Kidney capillary endothelial cell (primary cell): ENCODE measurements around the gene MARCHF4.

ENCODE experiments used
- DNase-seq: peaks from one replicate; pipeline ENCODE4 v3.0.0-alpha.2; 2018; ENCODE audit warnings: low spot score

Gene MARCHF4

GRCh38 chr2:216350214-216350791 lies 22.0 kb downstream of the MARCHF4 start:
- peak; percentile 56 for DNase-seq

DNA sequence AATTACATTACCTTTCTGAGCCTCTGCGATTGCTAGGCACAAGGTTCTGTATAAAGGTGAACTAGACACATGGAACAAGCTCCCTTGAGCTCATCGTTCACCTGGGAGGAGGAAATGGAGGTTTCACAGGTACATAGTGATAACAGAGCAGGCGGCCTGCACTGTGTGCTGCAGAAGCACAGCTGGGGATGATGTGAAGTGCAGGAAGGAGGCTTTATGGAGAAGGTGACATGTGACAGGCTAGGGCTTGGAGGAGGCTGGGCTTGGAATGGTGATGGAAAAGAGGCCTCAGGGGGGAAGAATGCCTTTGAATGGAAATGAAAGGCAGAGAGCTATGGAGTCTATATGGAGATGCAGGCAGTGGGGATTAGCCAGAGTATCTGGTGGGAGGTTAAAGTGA lies 22.9 kb downstream of the MARCHF4 start:
- DNase-seq = no peak

DNA sequence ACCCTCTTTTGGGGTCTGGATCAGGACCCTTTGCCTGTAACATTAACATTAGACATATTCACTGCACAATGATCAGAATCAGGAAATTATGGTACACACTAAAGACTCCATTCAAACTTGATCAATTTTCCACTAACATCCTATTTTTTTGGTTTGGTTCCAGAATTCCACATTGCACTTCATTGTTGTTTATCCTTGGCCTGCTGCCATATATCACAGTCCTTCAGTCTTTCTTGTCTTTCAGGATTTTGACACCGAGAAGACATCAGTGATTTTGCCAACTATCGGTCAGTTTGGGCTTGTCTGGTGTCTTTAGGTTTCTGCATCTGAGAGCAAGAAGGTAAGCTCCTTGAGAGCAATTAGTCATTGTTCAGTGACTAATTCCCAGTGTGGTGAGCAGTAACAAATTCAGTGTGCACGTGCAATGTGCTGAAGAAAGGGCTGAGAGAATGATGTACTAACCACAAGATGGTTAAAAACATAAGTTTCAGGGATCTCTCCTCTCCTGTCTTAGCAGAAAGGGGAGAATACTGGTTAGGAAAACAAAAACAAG lies 23.5 kb downstream of the MARCHF4 start:
- peak; percentile 75 for DNase-seq

DNA sequence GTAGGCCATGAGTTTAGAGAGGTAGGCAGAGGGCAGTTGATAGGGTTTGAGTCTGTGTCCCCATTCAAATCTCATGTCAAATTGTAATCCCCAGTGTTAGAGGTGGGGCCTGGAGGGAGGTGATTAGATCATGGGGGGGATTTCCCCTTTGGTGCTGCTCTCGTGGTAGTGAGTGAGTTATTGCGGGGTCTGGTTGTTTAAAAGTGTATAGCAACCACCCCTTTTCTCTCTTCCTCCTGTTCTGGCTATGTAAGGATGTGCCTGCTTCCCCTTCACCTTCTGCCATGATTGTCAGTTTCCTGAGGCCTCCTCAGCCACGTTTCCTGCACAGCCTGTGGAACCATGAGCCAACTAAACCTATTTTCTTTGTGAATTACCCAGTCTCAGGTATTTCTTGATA lies 25.5 kb downstream of the MARCHF4 start:
- DNase-seq = no peak

DNA sequence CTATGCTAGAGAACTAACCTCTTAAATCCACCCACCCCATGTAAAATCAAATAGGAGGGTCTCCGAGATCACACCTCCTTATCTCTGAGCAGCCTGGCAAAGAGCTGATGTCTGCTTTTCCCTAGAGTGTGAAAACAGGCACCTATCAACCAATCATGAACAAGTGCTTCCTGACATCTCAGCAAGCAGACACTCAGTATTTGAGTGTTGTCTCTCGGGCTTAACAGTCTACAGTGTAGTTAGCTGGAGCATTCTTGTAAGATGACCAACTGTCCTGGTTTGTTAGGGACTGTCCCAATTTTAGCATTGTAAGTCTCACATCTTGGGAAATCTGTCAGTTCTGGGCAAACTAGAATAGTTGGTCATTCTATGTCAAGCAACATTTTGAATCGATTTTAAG lies 26.4 kb downstream of the MARCHF4 start:
- DNase-seq = no peak

DNA sequence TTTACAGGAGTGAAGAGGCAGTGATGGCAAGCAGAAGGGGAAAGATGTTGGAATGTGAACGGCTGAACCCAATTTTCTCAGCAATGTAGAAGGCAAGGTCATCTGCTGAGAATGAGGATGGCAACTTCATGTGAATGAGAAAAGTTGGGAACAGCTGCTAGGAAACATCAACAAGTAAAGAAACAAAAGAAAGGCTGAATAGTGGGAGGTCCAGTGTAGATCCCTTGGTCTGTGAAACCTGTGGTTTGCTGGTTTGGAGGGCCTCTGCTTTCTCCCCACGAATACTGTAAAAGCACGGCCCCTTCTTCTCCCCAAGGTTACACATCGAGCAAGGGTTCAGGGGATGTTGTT lies 27.4 kb downstream of the MARCHF4 start:
- no peak for DNase-seq

DNA sequence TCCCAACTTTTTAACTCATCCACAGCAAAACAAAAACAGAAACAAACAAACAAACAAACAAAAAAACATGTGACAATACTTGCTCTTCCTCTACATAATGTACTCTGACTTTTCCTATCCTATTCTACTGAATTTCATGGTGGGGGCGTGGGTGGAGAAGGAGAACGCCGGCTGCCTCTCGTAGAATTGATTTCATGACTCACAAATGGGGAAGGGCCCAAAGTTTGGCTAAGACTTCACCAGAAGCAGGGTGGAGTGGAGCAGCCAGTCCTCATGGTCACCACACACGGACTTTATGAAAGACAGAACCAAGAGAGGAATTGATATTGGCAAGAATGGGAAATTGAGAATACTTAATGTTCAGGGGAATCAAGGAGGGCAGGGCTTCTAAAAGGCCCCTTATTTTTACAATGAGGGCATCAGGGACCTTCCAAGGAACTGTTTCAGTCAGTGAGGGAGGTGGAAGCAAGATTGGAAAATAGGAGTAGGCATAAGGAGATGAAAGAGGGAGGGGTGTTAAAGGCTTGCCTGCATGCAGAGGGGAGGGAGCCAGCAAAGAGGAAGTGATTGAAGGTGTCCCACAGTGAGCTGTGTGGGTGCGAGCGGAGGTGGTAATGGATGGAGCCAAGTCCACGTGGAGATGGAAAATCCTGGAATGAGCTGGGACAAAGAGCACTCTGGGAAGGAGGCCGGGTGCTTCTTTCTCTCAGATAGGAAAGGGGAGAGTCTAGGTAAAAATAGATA lies 27.9 kb downstream of the MARCHF4 start:
- DNase-seq = no peak

DNA sequence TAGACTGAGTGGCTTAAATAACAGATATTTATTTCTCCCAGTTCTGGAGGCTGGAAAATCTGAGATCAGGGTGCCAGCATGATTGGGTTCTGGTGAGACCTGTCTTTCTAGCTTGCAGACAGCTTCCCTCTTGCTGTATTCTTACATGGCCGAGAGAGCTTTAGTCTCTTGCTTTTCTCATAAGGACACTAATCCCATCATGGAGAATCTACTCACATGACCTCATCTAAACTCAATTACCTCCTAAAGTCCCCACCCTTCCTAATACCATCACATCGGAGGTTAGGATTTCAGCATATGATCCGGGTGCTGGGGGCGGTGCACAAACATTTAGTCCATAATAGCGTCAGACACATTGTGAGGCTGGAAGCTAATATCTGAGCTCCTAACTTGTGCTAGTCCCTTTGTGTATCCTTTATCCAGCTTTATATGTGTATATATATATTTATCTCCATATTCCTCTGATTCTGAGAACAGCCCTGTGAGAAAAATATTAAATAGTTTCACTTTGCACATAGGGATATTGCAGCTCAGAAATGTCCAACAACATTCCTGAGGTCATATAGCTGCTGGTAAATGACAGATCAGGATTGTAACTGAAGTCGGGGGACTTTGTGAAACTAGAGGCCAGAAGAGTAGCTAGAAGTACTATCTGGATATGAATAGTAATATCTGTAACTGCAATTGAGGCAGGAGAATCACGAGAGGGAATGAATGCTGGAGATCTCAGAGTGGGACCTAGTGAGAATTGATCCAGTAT lies 28.9 kb downstream of the MARCHF4 start:
- no peak for DNase-seq

DNA sequence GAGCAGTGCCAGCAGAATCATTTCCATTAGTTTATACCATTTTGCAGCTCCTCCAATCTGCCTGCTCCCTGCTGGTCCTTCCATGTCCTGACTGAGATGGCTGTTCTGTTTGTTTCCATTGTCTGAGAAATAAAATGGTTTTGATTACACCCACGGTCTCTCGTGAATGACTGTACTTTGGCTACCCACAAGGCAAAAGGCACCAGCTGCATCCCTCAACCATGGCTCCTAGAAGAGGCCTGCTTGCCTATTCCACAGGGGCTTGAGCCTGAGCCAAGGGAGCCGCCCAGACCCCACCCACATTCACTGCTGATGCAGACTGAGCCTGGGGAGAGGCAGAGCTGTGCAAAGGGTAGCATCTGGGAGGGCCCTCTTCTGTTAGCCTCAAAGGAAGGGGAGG lies 31.2 kb downstream of the MARCHF4 start:
- no peak for DNase-seq

- no peak for DNase-seq
These were observed 32.0 kb downstream of the MARCHF4 start for GRCh38 chr2:216340280-216340631.

DNA sequence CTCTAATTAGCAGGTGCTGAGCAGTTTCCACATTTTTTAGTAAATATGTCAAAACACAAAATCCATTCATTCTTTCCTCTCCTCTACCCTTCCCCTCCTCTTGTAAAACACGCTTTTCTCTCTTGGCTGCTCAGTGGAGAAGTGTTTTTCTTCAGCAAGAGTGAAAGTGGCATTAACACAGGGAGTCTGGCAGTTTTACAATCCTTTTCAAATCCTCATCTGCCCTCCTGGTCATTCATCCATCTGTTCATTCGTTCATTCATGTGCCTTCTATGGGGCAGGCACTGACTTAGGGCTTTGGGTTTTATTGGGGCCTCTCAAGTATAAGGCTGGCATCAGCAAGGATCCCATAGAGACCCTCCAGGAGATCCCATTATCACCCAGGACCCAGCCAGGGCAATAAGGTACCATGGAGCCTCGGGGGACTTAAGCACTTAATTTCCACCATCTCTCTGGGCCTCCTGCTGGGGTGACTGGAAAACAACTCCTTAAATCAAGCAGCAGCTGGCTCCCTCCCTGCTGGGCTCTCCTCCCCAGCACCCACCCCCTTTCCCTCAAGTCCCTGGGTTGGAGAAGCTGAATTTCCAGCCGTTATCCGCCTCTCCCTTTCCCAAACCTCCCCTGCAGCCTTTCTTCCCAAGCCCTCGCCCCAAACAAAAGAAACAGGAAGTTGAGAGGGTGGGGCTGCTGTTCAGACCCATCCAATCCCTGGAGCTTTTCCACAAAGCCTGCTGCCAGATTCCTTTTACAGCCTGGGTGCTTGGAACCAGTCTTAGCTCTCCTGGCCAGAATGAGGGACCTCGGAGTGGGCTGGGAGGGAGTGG lies 32.6 kb downstream of the MARCHF4 start:
- DNase-seq = peak; percentile 44

- DNase-seq = no peak
These were observed 37.0 kb downstream of the MARCHF4 start for GRCh38 chr2:216335252-216335651.

GRCh38 chr2:216328347-216328746 lies 43.9 kb downstream of the MARCHF4 start:
- no peak for DNase-seq

DNA sequence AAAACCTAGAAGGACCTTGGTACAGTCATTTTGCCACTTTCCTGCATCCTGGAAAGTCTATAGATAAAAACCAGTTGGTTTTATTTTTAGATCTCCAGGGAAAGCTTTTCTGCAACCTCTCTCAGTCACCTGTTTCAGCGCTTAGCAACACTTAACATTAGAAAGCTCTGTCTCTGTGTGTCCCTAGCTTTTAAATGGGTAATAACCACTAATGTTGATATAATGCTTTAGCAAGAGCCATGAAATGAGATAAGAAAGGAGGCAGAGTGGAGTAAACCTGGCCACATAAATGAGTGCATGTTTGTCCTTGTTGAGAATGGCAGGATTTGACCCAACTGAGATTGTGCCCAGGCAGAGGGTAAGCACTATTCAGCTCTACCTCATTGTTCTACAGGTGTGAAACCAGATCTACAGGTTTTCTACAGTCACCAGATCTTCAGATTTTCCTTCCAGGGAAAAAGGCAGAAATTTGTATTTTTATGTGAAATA lies 44.8 kb downstream of the MARCHF4 start:
- no peak for DNase-seq
